ENCODE results near the gene TAPT1.

TAPT1 gene

GRCh38 chr4:16259241-16259888, 33.1 kb upstream of the TAPT1 start:
- Histone ChIP-seq H3K27me3 (ENCODE audit: insufficient read depth, low read depth) (no peaks in the 10 kb centered on the region), H3K36me3 (ENCODE audit: insufficient read depth) (no peaks in the 10 kb centered on the region), H3K27ac (no peak overlapping the region), H3K4me3 (IDR thresholded peaks at IDR 0.05; ENCODE audit: insufficient read depth, low read depth, low read length) (no peak overlapping the region), H2AFZ (ENCODE audit: low read depth) (no peak overlapping the region), H3K79me2 (ENCODE audit: insufficient read depth, low read depth) (no peaks in the 10 kb centered on the region), H4K20me1 (ENCODE audit: insufficient read depth) (no peaks in the 10 kb centered on the region), H3K4me1 (ENCODE audit: low read depth, poor library complexity, severe bottlenecking) (no peaks in the 10 kb centered on the region), H3K9ac (no peak overlapping the region), H3K4me2 (no peak overlapping the region)
- TF ChIP-seq, protein P1, sequence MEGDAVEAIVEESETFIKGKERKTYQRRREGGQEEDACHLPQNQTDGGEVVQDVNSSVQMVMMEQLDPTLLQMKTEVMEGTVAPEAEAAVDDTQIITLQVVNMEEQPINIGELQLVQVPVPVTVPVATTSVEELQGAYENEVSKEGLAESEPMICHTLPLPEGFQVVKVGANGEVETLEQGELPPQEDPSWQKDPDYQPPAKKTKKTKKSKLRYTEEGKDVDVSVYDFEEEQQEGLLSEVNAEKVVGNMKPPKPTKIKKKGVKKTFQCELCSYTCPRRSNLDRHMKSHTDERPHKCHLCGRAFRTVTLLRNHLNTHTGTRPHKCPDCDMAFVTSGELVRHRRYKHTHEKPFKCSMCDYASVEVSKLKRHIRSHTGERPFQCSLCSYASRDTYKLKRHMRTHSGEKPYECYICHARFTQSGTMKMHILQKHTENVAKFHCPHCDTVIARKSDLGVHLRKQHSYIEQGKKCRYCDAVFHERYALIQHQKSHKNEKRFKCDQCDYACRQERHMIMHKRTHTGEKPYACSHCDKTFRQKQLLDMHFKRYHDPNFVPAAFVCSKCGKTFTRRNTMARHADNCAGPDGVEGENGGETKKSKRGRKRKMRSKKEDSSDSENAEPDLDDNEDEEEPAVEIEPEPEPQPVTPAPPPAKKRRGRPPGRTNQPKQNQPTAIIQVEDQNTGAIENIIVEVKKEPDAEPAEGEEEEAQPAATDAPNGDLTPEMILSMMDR (conservative IDR thresholded peaks at IDR 0.05; ENCODE audit: low read depth, low read length) = no peak

- Histone ChIP-seq H3K27me3 (ENCODE audit: insufficient read depth, low read depth) (no peaks in the 10 kb centered on the region), H2AFZ (ENCODE audit: low read depth) (no peak overlapping the region), H3K36me3 (ENCODE audit: insufficient read depth) (no peaks in the 10 kb centered on the region), H3K9ac (no peak overlapping the region), H3K79me2 (ENCODE audit: insufficient read depth, low read depth) (no peaks in the 10 kb centered on the region), H3K27ac (no peak overlapping the region), H3K4me1 (ENCODE audit: low read depth, poor library complexity, severe bottlenecking) (no peaks in the 10 kb centered on the region), H3K4me3 (IDR thresholded peaks at IDR 0.05; ENCODE audit: insufficient read depth, low read depth, low read length) (no peak overlapping the region), H4K20me1 (ENCODE audit: insufficient read depth) (no peaks in the 10 kb centered on the region), H3K4me2 (no peak overlapping the region)
- TF ChIP-seq, protein P1 (conservative IDR thresholded peaks at IDR 0.05; ENCODE audit: low read depth, low read length) = no peak
Measured at GRCh38 chr4:16257611-16258010, 31.3 kb upstream of the TAPT1 start.

GRCh38 chr4:16256343-16256742, 30.1 kb upstream of the TAPT1 start:
- no peaks in the 10 kb centered on the region for H3K27me3 ChIP-seq (ENCODE audit: insufficient read depth, low read depth)
- no peak overlapping the region for H3K4me3 ChIP-seq (IDR thresholded peaks at IDR 0.05; ENCODE audit: insufficient read depth, low read depth, low read length)
- no peak overlapping the region for H2AFZ ChIP-seq (ENCODE audit: low read depth)
- H4K20me1 ChIP-seq (ENCODE audit: insufficient read depth) = no peaks in the 10 kb centered on the region
- no peak overlapping the region for H3K27ac ChIP-seq
- no peaks in the 10 kb centered on the region for H3K36me3 ChIP-seq (ENCODE audit: insufficient read depth)
- no peaks in the 10 kb centered on the region for H3K79me2 ChIP-seq (ENCODE audit: insufficient read depth, low read depth)
- H3K4me1 ChIP-seq (ENCODE audit: low read depth, poor library complexity, severe bottlenecking) = no peaks in the 10 kb centered on the region
- no peak overlapping the region for H3K4me2 ChIP-seq
- TF ChIP-seq, protein P1 (conservative IDR thresholded peaks at IDR 0.05; ENCODE audit: low read depth, low read length) = no peak
- H3K9ac ChIP-seq = no peak overlapping the region

- no peak overlapping the region for H3K9ac ChIP-seq
- H3K4me1 ChIP-seq (ENCODE audit: low read depth, poor library complexity, severe bottlenecking) = no peaks in the 10 kb centered on the region
- H3K4me3 ChIP-seq (IDR thresholded peaks at IDR 0.05; ENCODE audit: insufficient read depth, low read depth, low read length) = no peak overlapping the region
- no peaks in the 10 kb centered on the region for H4K20me1 ChIP-seq (ENCODE audit: insufficient read depth)
- no peaks in the 10 kb centered on the region for H3K79me2 ChIP-seq (ENCODE audit: insufficient read depth, low read depth)
- no peak overlapping the region for H3K27ac ChIP-seq
- no peak overlapping the region for H2AFZ ChIP-seq (ENCODE audit: low read depth)
- no peaks in the 10 kb centered on the region for H3K36me3 ChIP-seq (ENCODE audit: insufficient read depth)
- TF ChIP-seq, protein P1 (conservative IDR thresholded peaks at IDR 0.05; ENCODE audit: low read depth, low read length) = no peak
- no peaks in the 10 kb centered on the region for H3K27me3 ChIP-seq (ENCODE audit: insufficient read depth, low read depth)
- no peak overlapping the region for H3K4me2 ChIP-seq
Measured at GRCh38 chr4:16255730-16256129, 29.5 kb upstream of the TAPT1 start.
